Measurements from ENCODE around the gene ARNT2. TPM values are rescaled to one million over a fixed set of nuclear protein-coding genes. Genes with fewer than 3 reads are reported as not detected.

ARNT2 gene
- polyA plus RNA-seq, 2 of the 4 experiments (the other 2 are of a cell fraction): 8.9 to 17.0 TPM

- TF ChIP-seq PBX3 (IDR thresholded peaks at IDR 0.05) (no peak), EP300 (IDR thresholded peaks at IDR 0.05) (no peak), HOXB13 (CRISPR knock-in tag; IDR thresholded peaks at IDR 0.05; ENCODE audit: low read depth) (no peak), NFE2L2 (conservative IDR thresholded peaks at IDR 0.05; ENCODE audit: low read length) (no peak), ESRRA (IDR thresholded peaks at IDR 0.05; ENCODE audit: borderline replicate concordance, low read length) (no peak)
Measured at GRCh38 chr15:80591938-80592825, 188.0 kb downstream of the ARNT2 start (continued).

GRCh38 chr15:80593486-80594030 lies 189.4 kb downstream of the ARNT2 start:
- 92% methylated on average over 13 of the region's 13 CpGs for WGBS (ENCODE audit: missing lambda C conversion rate)
- no peak overlapping the region for H3K27ac ChIP-seq
- DNase-seq (ENCODE audit: low read depth in 1 of 2, low spot score in 1 of 2): no peak
- ChIA-PET POLR2A (interaction anchor here (0.8 kb wide), 1 partner anchor 396 kb away, joined by 3 read pairs; the partner anchor contains the start of gene MESD), CTCF (interaction anchor here (0.8 to 5.1 kb wide), 4 partner anchors 17 to 186 kb away, joined by 3 to 41 read pairs (median 5); partner anchors contain the start of gene CEMIP)
- TF ChIP-seq ATOH8 (CRISPR knock-in tag; IDR thresholded peaks at IDR 0.05; ENCODE audit: low read depth) (no peak), HOXA7 (CRISPR knock-in tag; IDR thresholded peaks at IDR 0.05) (no peak), PHF8 (IDR thresholded peaks at IDR 0.05; ENCODE audit: borderline replicate concordance, low read depth) (no peak), MAZ (IDR thresholded peaks at IDR 0.05; ENCODE audit: borderline replicate concordance, low read depth, low read length) (no peak), GATA3 (IDR thresholded peaks at IDR 0.05; ENCODE audit: borderline replicate concordance) (no peak), CBX8 (IDR thresholded peaks at IDR 0.05) (no peak), HEYL (CRISPR knock-in tag; IDR thresholded peaks at IDR 0.05) (no peak), POLR2A (IDR thresholded peaks at IDR 0.05; ENCODE audit: low read length) (no peak), POLR2AphosphoS2 (conservative IDR thresholded peaks at IDR 0.05; ENCODE audit: low read length) (no peak), JUNB (IDR thresholded peaks at IDR 0.05) (no peak), NPAS2 (CRISPR knock-in tag; IDR thresholded peaks at IDR 0.05; ENCODE audit: borderline replicate concordance) (no peak), NFE2L2 (conservative IDR thresholded peaks at IDR 0.05; ENCODE audit: low read length) (no peak), EP300 (IDR thresholded peaks at IDR 0.05) (no peak), HES2 (IDR thresholded peaks at IDR 0.05) (no peak), CHD2 (IDR thresholded peaks at IDR 0.05; ENCODE audit: low read length, partially characterized antibody) (no peak), BHLHE40 (IDR thresholded peaks at IDR 0.05; ENCODE audit: low read depth, low read length) (no peak), HMGXB4 (CRISPR knock-in tag; IDR thresholded peaks at IDR 0.05; ENCODE audit: borderline replicate concordance) (no peak), BCL3 (IDR thresholded peaks at IDR 0.05) (no peak), FOXS1 (CRISPR knock-in tag; IDR thresholded peaks at IDR 0.05) (no peak), KDM5A (IDR thresholded peaks at IDR 0.05) (no peak)
- no peak for ATAC-seq
- H3K4me3 ChIP-seq: no peak overlapping the region
- no peak overlapping the region for H3K4me2 ChIP-seq
- peaks cover 9% of the 10 kb centered on the region; the same call in 2 of the 3 replicates for H3K9me3 ChIP-seq
- no peak for FAIRE-seq
- peaks cover 37% of the 10 kb centered on the region for H3K4me1 ChIP-seq

Measured in A549 (cell line).